ENCODE data around the gene SHC2.

SHC2 gene, protein sequence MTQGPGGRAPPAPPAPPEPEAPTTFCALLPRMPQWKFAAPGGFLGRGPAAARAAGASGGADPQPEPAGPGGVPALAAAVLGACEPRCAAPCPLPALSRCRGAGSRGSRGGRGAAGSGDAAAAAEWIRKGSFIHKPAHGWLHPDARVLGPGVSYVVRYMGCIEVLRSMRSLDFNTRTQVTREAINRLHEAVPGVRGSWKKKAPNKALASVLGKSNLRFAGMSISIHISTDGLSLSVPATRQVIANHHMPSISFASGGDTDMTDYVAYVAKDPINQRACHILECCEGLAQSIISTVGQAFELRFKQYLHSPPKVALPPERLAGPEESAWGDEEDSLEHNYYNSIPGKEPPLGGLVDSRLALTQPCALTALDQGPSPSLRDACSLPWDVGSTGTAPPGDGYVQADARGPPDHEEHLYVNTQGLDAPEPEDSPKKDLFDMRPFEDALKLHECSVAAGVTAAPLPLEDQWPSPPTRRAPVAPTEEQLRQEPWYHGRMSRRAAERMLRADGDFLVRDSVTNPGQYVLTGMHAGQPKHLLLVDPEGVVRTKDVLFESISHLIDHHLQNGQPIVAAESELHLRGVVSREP

DNA sequence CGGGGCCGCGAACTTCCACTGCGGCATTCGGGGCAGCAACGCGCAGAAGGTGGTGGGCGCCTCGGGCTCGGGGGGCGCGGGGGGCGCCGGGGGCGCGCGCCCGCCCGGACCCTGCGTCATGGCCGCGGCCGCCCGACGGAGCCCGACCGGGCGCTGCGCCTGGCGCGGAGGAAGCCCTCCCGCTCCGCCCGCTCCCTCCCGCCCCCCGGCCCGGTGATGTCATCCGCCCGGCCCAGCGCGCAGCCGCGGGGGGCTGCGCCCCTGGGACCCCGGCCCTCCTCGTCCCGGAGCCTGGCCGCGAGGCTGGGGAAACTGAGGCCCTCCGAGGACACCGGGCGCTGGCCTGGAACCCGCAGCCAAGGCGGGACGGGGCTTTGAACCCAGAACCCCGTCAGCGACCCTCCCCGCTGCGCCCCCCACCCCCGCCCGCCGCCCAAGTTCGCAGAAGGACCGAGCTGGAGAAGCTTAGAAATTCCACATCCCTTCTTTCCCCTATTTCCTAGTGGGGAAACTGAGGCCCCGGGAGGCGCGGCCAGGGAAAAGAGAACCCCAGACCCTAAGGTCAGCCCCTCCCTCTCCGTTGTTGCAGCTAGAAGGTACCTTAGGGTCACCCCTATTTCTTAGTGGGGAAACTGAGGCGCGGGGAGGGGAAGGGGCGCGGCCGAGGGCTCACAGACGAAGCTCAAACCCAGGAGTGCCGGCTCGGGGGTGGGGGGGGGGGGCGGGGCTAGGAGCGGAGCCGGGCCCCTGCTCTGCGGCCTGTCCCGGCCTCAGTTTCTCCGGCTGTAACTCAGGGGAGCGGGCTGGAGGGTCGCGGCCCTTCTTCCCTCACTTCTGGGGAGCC lies at the start of gene SHC2:
Gene SHC2 (minus strand): TSS at position 157 of the 844 bp plus-strand sequence. CDS start 37 bp downstream, at position 120.
- Histone ChIP-seq H3K27ac (ENCODE audit: low read depth, low read length) (no peak within 1 kb of the TSS), H3K36me3 (ENCODE audit: control insufficient read depth, insufficient read depth, low read length) (no peaks in the 10 kb centered on the region), H3K9ac (ENCODE audit: low read length) (peak within 1 kb of the TSS; percentile 45), H3K4me1 (ENCODE audit: control insufficient read depth, insufficient read depth, low read length) (peaks cover 4% of the 10 kb centered on the region; the same call in 1 of the 2 replicates), H3K27me3 (ENCODE audit: control insufficient read depth, insufficient read depth, low read length) (peaks cover 21% of the 10 kb centered on the region), H3K9me3 (ENCODE audit: control insufficient read depth, insufficient read depth, low read depth, low read length) (no peaks in the 10 kb centered on the region), H3K4me3 (ENCODE audit: low read depth, low read length) (peak within 1 kb of the TSS; percentile 74)

DNA sequence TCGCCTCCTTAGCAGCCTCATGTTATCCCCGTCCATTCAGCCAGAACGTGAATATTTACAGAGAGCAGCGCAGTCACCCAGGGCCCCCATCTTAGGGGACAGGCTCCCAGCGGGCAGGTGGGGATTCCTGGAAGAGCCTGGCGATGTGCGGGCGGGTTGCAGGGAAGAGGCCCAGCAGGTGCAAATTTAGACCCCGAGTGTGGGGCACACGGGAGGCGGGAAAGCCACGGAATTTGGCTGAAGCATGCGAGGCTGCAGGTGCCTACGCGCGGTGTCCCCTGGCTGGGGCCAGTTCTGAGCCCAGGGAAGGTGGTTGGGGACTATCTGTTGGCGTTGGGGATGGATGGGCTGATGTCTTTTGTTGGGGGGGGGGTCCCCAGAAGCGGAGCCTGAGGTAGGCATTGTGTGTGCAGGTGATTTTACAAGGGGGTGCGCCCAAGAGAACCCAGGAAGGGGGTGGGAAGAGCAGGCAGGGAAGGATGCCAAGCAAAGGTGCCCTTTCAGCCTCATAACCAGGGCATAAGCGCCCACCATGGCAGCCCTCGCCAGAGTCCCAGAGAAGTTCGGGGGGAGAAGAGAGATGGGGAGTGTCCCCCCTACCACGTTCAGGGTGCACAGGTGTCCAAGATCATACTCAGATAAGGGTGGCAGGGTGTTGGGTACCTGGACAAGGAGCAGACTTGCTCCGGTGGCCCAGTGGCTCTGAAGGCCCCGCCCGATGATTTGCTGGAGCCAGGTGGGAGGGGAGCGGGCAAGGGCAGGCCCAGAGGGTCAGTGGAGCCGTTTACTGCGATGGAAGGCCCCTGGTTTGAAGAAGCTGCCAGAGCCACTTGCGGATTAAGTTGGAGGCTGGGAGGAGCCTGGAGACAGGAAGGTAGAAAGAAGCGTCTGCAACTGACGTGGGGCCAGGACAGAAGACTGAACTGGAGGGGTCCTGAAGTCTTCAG lies 47.6 kb upstream of the SHC2 start:
- Histone ChIP-seq H3K27me3 (ENCODE audit: control insufficient read depth, insufficient read depth, low read length) (no peaks in the 10 kb centered on the region), H3K27ac (ENCODE audit: low read depth, low read length) (no peak overlapping the region), H3K9me3 (ENCODE audit: control insufficient read depth, insufficient read depth, low read depth, low read length) (no peaks in the 10 kb centered on the region), H3K4me3 (ENCODE audit: low read depth, low read length) (peak overlapping the region; percentile 83), H3K4me1 (ENCODE audit: control insufficient read depth, insufficient read depth, low read length) (peaks cover 20% of the 10 kb centered on the region), H3K36me3 (ENCODE audit: control insufficient read depth, insufficient read depth, low read length) (no peaks in the 10 kb centered on the region), H3K9ac (ENCODE audit: low read length) (peak overlapping the region; percentile 43)

DNA sequence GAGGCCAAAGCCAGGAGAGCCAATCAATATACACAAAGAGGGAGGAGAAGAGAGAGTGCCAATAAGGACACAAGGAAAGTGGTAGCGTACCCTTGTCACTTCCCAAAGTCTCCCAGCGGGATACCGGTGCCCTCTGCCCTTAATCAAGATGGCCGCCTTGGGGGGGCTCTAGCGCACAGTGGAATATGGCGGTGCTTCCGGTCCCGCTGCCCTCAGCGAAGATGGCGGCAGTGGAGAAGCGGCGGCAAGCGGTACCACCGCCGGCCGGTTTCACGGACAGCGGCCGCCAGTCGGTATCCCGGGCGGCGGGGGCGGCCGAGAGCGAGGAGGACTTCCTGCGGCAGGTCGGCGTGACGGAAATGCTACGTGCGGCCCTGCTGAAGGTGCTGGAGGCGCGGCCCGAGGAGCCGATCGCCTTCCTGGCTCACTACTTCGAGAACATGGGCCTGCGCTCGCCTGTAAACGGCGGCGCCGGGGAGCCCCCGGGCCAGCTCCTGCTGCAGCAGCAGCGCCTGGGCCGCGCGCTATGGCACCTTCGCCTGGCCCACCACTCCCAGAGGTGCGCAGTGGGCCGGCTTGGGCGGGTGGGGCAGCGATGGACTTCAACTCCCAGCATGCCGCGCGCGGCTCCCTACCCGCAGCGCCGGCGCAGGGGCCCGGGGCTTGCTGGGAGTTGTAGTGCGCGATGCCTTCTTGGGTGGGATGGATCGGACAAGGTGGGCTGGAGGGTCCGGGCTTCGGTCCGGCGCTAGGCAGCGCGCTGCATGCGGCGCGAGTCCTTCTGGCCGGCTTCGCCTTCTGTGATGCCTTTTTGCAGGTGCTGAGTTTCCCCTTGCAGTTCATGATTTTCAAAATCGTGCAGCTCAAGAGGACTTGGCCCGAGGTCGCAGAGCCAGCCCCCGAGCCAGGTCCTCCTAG lies 46.7 kb upstream of the SHC2 start, which contains the start of gene TPGS1:
Gene TPGS1 (plus strand): TSS at position 212 of the 918 bp plus-strand sequence. CDS start 10 bp downstream, at position 222.
- peaks cover 20% of the 10 kb centered on the region for H3K4me1 ChIP-seq (ENCODE audit: control insufficient read depth, insufficient read depth, low read length)
- H3K36me3 ChIP-seq (ENCODE audit: control insufficient read depth, insufficient read depth, low read length): no peaks in the 10 kb centered on the region
- H3K27me3 ChIP-seq (ENCODE audit: control insufficient read depth, insufficient read depth, low read length): no peaks in the 10 kb centered on the region
- H3K27ac ChIP-seq (ENCODE audit: low read depth, low read length): peak within 1 kb of the TSS; percentile 89
- H3K9me3 ChIP-seq (ENCODE audit: control insufficient read depth, insufficient read depth, low read depth, low read length): no peaks in the 10 kb centered on the region
- H3K4me3 ChIP-seq (ENCODE audit: low read depth, low read length): peak within 1 kb of the TSS; percentile 83
- peak within 1 kb of the TSS; percentile 86 for H3K9ac ChIP-seq (ENCODE audit: low read length)

DNA sequence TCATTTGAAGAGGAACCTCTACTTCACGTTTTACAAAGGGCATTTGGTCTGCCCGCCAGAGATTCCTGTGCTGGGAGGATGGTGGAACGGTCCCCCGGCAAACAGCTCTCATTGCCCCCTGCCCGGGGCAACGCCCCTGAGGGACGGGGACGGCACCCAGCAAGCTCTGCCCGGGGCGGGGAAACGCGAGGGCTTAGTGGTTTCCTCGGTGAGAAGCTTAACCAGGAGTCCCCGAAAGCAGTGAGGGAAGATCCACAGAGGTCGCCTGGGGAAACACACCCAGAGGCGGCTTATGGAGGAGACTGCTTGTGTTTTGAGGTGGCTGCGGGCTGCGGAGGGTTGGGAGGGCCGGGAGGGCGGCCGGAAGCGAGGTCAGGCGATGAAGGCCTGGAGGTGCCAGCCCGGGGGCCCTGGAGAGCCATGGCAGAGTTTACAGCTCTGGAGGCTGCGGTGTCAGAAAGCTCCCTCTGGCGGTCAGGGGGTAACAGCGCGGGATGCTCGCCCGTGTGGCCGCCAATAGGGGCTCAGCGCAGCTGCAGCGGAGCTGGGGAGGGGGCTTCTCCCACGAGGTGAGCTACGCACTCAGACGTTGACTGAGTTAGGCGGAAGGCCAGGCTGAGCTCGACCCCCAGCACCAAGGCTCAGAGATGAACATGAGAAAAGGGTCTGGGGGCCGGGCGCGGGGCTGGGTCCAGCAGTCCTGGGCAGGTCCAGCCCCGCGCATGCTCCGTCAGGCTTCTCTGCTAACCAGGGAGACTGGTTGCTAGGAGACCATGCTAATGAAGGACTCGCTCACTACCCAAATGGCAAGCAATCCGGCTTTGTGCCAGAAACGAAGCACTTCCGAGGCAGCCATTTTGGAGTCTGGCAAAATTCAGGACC lies 45.8 kb upstream of the SHC2 start:
- Histone ChIP-seq H3K9me3 (ENCODE audit: control insufficient read depth, insufficient read depth, low read depth, low read length) (no peaks in the 10 kb centered on the region), H3K36me3 (ENCODE audit: control insufficient read depth, insufficient read depth, low read length) (no peaks in the 10 kb centered on the region), H3K27me3 (ENCODE audit: control insufficient read depth, insufficient read depth, low read length) (no peaks in the 10 kb centered on the region), H3K9ac (ENCODE audit: low read length) (peak overlapping the region; percentile 86), H3K4me1 (ENCODE audit: control insufficient read depth, insufficient read depth, low read length) (peaks cover 18% of the 10 kb centered on the region), H3K4me3 (ENCODE audit: low read depth, low read length) (peak overlapping the region; percentile 83), H3K27ac (ENCODE audit: low read depth, low read length) (peak overlapping the region; percentile 89)

DNA sequence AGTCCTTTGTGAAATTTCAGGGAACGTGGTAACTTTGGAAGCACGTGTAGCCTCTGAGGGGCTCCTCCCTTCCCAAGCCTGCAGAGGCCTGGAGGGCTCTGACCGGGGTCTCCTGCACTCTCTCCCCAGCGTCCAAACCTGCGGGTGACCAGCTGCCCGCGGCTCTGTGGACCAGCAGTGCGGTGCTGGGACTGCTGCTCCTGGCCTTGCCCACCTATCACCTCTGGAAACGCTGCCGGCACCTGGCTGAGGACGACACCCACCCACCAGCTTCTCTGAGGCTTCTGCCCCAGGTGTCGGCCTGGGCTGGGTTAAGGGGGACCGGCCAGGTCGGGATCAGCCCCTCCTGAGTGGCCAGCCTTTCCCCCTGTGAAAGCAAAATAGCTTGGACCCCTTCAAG lies 43.8 kb upstream of the SHC2 start:
- Histone ChIP-seq H3K4me1 (ENCODE audit: control insufficient read depth, insufficient read depth, low read length) (peaks cover 7% of the 10 kb centered on the region; the same call in 1 of the 2 replicates), H3K9me3 (ENCODE audit: control insufficient read depth, insufficient read depth, low read depth, low read length) (no peaks in the 10 kb centered on the region), H3K27ac (ENCODE audit: low read depth, low read length) (no peak overlapping the region), H3K36me3 (ENCODE audit: control insufficient read depth, insufficient read depth, low read length) (no peaks in the 10 kb centered on the region), H3K27me3 (ENCODE audit: control insufficient read depth, insufficient read depth, low read length) (peaks cover 7% of the 10 kb centered on the region), H3K9ac (ENCODE audit: low read length) (no peak overlapping the region), H3K4me3 (ENCODE audit: low read depth, low read length) (no peak overlapping the region)

DNA sequence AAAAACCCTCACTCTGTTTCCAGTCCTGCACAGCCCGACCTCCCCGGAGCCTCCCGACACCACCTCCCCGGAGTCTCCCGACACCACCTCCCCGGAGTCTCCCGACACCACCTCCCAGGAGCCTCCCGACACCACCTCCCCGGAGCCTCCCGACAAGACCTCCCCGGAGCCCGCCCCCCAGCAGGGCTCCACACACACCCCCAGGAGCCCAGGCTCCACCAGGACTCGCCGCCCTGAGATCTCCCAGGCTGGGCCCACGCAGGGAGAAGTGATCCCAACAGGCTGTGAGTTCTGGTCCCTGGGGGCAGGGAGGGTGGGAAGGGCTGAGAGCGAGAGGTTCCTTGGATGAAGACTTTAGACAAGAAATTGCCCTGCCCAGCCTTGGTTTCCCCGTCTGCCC lies 40.8 kb upstream of the SHC2 start:
- Histone ChIP-seq H3K36me3 (ENCODE audit: control insufficient read depth, insufficient read depth, low read length) (no peaks in the 10 kb centered on the region), H3K9ac (ENCODE audit: low read length) (no peak overlapping the region), H3K4me3 (ENCODE audit: low read depth, low read length) (no peak overlapping the region), H3K27ac (ENCODE audit: low read depth, low read length) (no peak overlapping the region), H3K27me3 (ENCODE audit: control insufficient read depth, insufficient read depth, low read length) (peaks cover 30% of the 10 kb centered on the region), H3K9me3 (ENCODE audit: control insufficient read depth, insufficient read depth, low read depth, low read length) (no peaks in the 10 kb centered on the region), H3K4me1 (ENCODE audit: control insufficient read depth, insufficient read depth, low read length) (peaks cover 4% of the 10 kb centered on the region; the same call in 1 of the 2 replicates)

DNA sequence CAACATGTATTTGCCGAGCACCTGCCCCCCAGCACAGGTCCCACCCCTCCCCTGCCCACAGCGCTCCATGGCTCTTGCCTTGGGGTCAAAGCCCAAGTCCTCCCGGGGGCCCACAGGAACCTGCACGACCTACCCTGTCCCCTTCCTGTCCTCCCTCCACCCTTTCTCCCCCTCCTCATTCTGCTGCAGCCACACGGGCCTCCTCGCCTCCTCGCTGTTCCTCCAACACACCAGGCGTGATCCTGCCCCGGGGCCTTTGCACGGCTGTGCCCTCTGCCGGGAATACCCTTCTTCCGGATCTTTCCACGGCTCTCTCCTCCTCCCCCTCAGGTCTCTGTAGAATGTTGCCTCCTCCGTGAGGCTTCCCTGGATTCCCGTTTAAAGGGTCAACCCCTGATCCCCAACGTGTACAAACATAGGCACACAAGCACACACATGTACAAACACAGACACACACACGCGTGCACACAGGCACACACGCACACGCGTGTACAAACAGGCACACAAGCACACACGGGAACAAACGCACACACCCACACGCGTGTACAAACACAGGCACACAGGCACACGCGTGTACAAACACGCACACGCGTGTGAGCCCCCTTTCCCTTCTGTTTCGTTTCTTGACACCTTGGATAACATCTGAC lies 38.3 kb upstream of the SHC2 start:
- H3K4me1 ChIP-seq (ENCODE audit: control insufficient read depth, insufficient read depth, low read length): no peaks in the 10 kb centered on the region
- H3K27me3 ChIP-seq (ENCODE audit: control insufficient read depth, insufficient read depth, low read length): peaks cover 37% of the 10 kb centered on the region
- H3K9ac ChIP-seq (ENCODE audit: low read length): no peak overlapping the region
- H3K36me3 ChIP-seq (ENCODE audit: control insufficient read depth, insufficient read depth, low read length): no peaks in the 10 kb centered on the region
- no peak overlapping the region for H3K4me3 ChIP-seq (ENCODE audit: low read depth, low read length)
- no peak overlapping the region for H3K27ac ChIP-seq (ENCODE audit: low read depth, low read length)
- H3K9me3 ChIP-seq (ENCODE audit: control insufficient read depth, insufficient read depth, low read depth, low read length): no peaks in the 10 kb centered on the region

DNA sequence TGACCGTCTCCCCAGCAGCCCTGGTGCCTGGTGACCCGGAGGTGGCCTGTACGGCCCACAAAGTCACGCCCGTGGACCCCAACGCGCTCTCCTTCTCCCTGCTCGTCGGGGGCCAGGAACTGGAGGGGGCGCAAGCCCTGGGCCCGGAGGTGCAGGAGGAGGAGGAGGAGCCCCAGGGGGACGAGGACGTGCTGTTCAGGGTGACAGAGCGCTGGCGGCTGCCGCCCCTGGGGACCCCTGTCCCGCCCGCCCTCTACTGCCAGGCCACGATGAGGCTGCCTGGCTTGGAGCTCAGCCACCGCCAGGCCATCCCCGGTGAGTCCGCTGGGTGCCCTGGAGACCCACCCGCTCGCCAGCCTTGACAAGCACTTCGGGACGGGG lies 37.7 kb upstream of the SHC2 start:
- H3K27ac ChIP-seq (ENCODE audit: low read depth, low read length): no peak overlapping the region
- no peaks in the 10 kb centered on the region for H3K36me3 ChIP-seq (ENCODE audit: control insufficient read depth, insufficient read depth, low read length)
- H3K4me3 ChIP-seq (ENCODE audit: low read depth, low read length): peak overlapping the region; percentile 73
- H3K27me3 ChIP-seq (ENCODE audit: control insufficient read depth, insufficient read depth, low read length): peaks cover 37% of the 10 kb centered on the region
- H3K4me1 ChIP-seq (ENCODE audit: control insufficient read depth, insufficient read depth, low read length): peaks cover 4% of the 10 kb centered on the region; the same call in 1 of the 2 replicates
- no peaks in the 10 kb centered on the region for H3K9me3 ChIP-seq (ENCODE audit: control insufficient read depth, insufficient read depth, low read depth, low read length)
- no peak overlapping the region for H3K9ac ChIP-seq (ENCODE audit: low read length)

All from HUES6 (cell line).